ENCODE measurements around the gene OSM. TPM values are rescaled to one million over a fixed set of nuclear protein-coding genes. Genes with fewer than 3 reads are reported as not detected.

The OSM gene
- total and polyA plus RNA-seq, 2 experiments from 2014 or later, result not detected

DNA sequence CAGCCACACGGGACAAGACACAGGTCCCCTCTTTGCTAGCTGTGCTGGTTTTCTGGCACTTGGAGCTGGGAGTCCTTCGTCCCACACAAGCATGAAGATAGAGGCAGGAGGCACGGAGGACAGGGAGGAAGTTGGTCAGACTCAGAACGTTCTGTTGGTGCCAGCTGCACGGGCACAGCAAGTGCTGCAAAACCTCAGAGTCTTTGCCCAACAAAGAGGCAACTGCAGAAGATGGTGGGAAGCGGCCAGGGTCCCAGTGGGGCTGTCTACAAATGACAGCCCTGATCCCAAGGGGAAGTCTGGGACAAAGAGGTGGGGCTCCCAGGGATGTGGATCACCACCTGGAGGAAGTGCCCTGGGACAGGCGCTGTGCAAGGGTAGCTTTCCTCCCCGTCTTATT is 9.4 kb upstream of the OSM start:
- H3K4me1 ChIP-seq (ENCODE audit: insufficient read depth), result peaks cover 31% of the 10 kb centered on the region
- H3K9me3 ChIP-seq (ENCODE audit: low read depth), result no peaks in the 10 kb centered on the region
- WGBS, 2 experiments (ENCODE audit: low coverage in 1 of 2, low lambda C conversion rate in 2 of 2, missing lambda C conversion rate in 2 of 2), result 80 to 85% methylated on average over 8 of the region's 8 CpGs
- no peaks in the 10 kb centered on the region for H3K9me2 ChIP-seq (ENCODE audit: insufficient read depth)
- H4K20me1 ChIP-seq (ENCODE audit: insufficient read depth), result no peaks in the 10 kb centered on the region
- no peak for DNase-seq
- no peaks in the 10 kb centered on the region for H3K27me3 ChIP-seq (replicated peaks; ENCODE audit: insufficient read depth)
- H3F3A ChIP-seq (ENCODE audit: insufficient read depth), result peaks cover 29% of the 10 kb centered on the region
- no peak overlapping the region for H3K4me3 ChIP-seq
- H2AFZ ChIP-seq, result no peak overlapping the region
- H3K27ac ChIP-seq, result no peak overlapping the region
- no peak overlapping the region for H3K9ac ChIP-seq
- TF ChIP-seq EZH2phosphoT487 (IDR thresholded peaks at IDR 0.05; ENCODE audit: insufficient read depth, low read depth) (no peak), EZH2 (IDR thresholded peaks at IDR 0.05; ENCODE audit: insufficient read depth, poor library complexity, severe bottlenecking) (no peak)
- in situ Hi-C loops (cut with MboI), result no loop called here
- no peak overlapping the region for H3K4me2 ChIP-seq (ENCODE audit: unreplicated experiment)
- H3K79me2 ChIP-seq (ENCODE audit: insufficient read depth), result no peaks in the 10 kb centered on the region
- H3K36me3 ChIP-seq (ENCODE audit: low read depth), result no peaks in the 10 kb centered on the region

DNA sequence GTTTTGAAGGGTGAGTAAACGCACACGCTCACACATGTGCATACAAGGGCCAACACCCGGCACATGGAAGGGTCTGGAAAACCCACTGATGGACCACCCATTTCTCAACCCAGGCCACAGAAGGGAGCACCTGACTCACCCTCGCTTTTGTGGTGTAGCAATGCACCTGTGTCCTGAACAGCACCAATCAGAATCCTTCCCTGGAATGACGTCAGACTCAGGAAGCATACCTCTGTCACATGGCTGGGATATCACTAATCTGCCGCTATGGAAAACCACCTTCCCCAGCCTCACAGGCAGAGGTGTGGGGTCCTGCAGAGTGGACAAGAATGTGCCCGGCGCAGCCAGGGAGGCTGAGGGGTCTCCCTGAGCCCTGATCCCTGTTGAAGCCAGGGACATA is 9.0 kb upstream of the OSM start:
- Histone ChIP-seq H3K79me2 (ENCODE audit: insufficient read depth) (no peaks in the 10 kb centered on the region), H4K20me1 (ENCODE audit: insufficient read depth) (no peaks in the 10 kb centered on the region), H3K27ac (no peak overlapping the region), H3K9ac (no peak overlapping the region), H3K4me2 (ENCODE audit: unreplicated experiment) (no peak overlapping the region), H3K9me2 (ENCODE audit: insufficient read depth) (no peaks in the 10 kb centered on the region), H3F3A (ENCODE audit: insufficient read depth) (peaks cover 29% of the 10 kb centered on the region), H3K4me3 (no peak overlapping the region), H2AFZ (no peak overlapping the region), H3K27me3 (replicated peaks; ENCODE audit: insufficient read depth) (no peaks in the 10 kb centered on the region), H3K9me3 (ENCODE audit: low read depth) (no peaks in the 10 kb centered on the region), H3K4me1 (ENCODE audit: insufficient read depth) (peaks cover 31% of the 10 kb centered on the region), H3K36me3 (ENCODE audit: low read depth) (no peaks in the 10 kb centered on the region)
- 73 to 78% methylated on average over 8 of the region's 8 CpGs for WGBS, 2 experiments (ENCODE audit: low coverage in 1 of 2, low lambda C conversion rate in 2 of 2, missing lambda C conversion rate in 2 of 2)
- no peak for DNase-seq
- TF ChIP-seq EZH2 (IDR thresholded peaks at IDR 0.05; ENCODE audit: insufficient read depth, poor library complexity, severe bottlenecking), result no peak
- no peak for TF ChIP-seq EZH2phosphoT487 (IDR thresholded peaks at IDR 0.05; ENCODE audit: insufficient read depth, low read depth)
- in situ Hi-C loops (cut with MboI), result no loop called here

DNA sequence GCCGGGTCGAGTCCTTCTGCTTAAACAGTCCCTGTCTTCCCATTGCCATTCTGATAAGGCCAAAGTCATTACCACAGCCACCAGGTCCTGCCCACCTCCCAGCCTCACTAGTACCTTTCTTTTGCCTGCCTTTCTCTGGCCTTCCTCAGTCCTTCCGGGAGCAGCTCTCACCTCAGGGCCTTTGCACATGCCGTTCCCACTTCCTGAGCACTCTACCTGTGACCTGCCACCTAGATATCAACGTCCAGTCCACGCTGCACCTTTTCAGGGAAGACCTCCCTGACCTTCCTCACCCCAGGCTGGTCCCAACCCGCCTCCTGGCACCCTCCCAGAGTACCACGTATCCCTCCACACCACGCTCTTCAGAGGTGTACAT is 7.8 kb upstream of the OSM start:
- Histone ChIP-seq H3K4me2 (ENCODE audit: unreplicated experiment) (no peak overlapping the region), H3K4me3 (no peak overlapping the region), H3K27me3 (replicated peaks; ENCODE audit: insufficient read depth) (no peaks in the 10 kb centered on the region), H4K20me1 (ENCODE audit: insufficient read depth) (no peaks in the 10 kb centered on the region), H3K4me1 (ENCODE audit: insufficient read depth) (peaks cover 21% of the 10 kb centered on the region), H3F3A (ENCODE audit: insufficient read depth) (peaks cover 24% of the 10 kb centered on the region), H3K9me3 (ENCODE audit: low read depth) (no peaks in the 10 kb centered on the region), H2AFZ (no peak overlapping the region), H3K36me3 (ENCODE audit: low read depth) (no peaks in the 10 kb centered on the region), H3K79me2 (ENCODE audit: insufficient read depth) (no peaks in the 10 kb centered on the region), H3K27ac (no peak overlapping the region), H3K9ac (no peak overlapping the region), H3K9me2 (ENCODE audit: insufficient read depth) (no peaks in the 10 kb centered on the region)
- TF ChIP-seq EZH2phosphoT487 (IDR thresholded peaks at IDR 0.05; ENCODE audit: insufficient read depth, low read depth) (no peak), EZH2 (IDR thresholded peaks at IDR 0.05; ENCODE audit: insufficient read depth, poor library complexity, severe bottlenecking) (no peak)
- 91 to 92% methylated on average over 9 of the region's 9 CpGs for WGBS, 2 experiments (ENCODE audit: low coverage in 1 of 2, low lambda C conversion rate in 2 of 2, missing lambda C conversion rate in 2 of 2)
- no peak for DNase-seq
- in situ Hi-C loops (cut with MboI), result no loop called here

DNA sequence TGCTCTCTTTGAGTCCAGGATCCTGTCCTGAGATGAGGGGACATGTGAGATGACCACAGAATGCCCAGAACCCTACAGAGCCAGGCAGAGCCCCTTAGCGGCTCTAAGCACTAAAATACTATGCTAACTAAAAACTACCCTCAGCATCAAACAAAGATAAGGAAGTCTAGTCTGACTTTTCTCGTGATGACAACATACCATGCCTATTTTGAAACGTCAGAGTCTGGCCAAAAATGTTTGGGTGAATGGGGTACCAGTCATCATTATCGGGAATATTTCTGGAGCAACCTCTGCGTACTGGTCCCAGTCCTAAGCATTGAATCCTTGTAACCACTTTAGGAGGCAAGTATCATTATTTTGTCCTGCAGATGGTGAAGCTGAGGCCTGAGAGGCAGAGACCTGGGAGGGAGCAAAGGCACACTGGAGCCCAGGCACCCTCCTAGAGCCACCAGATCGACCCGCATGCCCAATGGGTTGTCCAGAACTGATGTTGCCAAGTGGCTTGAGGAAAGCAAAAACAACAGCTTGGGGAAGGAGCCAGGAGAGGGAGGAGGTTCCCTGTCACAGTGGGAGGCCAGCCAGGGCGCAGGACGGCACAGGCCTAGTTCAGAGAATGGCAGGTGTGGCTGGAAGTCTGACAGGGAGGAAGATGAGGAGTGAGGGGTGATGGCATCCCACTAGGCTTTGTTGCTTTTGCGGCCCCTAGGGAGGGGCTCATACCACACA is 7.2 kb upstream of the OSM start:
- Histone ChIP-seq H3K27me3 (replicated peaks; ENCODE audit: insufficient read depth) (no peaks in the 10 kb centered on the region), H3F3A (ENCODE audit: insufficient read depth) (peaks cover 19% of the 10 kb centered on the region), H3K27ac (no peak overlapping the region), H2AFZ (no peak overlapping the region), H3K4me1 (ENCODE audit: insufficient read depth) (peaks cover 16% of the 10 kb centered on the region), H3K4me2 (ENCODE audit: unreplicated experiment) (no peak overlapping the region), H3K4me3 (no peak overlapping the region), H4K20me1 (ENCODE audit: insufficient read depth) (no peaks in the 10 kb centered on the region), H3K9me3 (ENCODE audit: low read depth) (no peaks in the 10 kb centered on the region), H3K9ac (no peak overlapping the region), H3K9me2 (ENCODE audit: insufficient read depth) (no peaks in the 10 kb centered on the region), H3K36me3 (ENCODE audit: low read depth) (no peaks in the 10 kb centered on the region), H3K79me2 (ENCODE audit: insufficient read depth) (no peaks in the 10 kb centered on the region)
- DNase-seq, result no peak
- 65 to 69% methylated on average over 10 of the region's 10 CpGs for WGBS, 2 experiments (ENCODE audit: low coverage in 1 of 2, low lambda C conversion rate in 2 of 2, missing lambda C conversion rate in 2 of 2)
- in situ Hi-C loops (cut with MboI), result no loop called here
- no peak for TF ChIP-seq EZH2 (IDR thresholded peaks at IDR 0.05; ENCODE audit: insufficient read depth, poor library complexity, severe bottlenecking)
- no peak for TF ChIP-seq EZH2phosphoT487 (IDR thresholded peaks at IDR 0.05; ENCODE audit: insufficient read depth, low read depth)
